Activated T-cell treated with anti-CD3 and anti-CD28 coated beads, Interleukin-2, amount 50 U/mL, for 4 hours (primary cell): ENCODE results near the gene ENTPD8. TPM values are rescaled to one million over a fixed set of nuclear protein-coding genes. Genes with fewer than 3 reads are reported as not detected.

ENCODE experiments used
- ATAC-seq, 2 donors: fragments of 200-7000 bp; cut with Tn5 transposase; one replicate each; pipeline ENCODE4 v1.10.0; 2021
- DNase-seq: peaks from one replicate; pipeline ENCODE4 v3.0.0-alpha.2; 2020
- H3K27me3 Mint-ChIP-seq: one replicate; pipeline ENCODE4 v1.8.0; 2021; ENCODE audit warnings: low read depth, mixed read lengths
- H3K36me3 Mint-ChIP-seq: one replicate; pipeline ENCODE4 v1.8.0; 2022; ENCODE audit warnings: mixed read lengths; ENCODE audit not compliant: insufficient read depth
- H3K4me1 Mint-ChIP-seq: one replicate; pipeline ENCODE4 v1.8.0; 2021; ENCODE audit warnings: low read depth, mixed read lengths
- H3K4me3 Mint-ChIP-seq: one replicate; pipeline ENCODE4 v1.8.0; 2021; ENCODE audit warnings: mild to moderate bottlenecking, moderate library complexity, mixed read lengths
- H3K9me3 Mint-ChIP-seq: one replicate; pipeline ENCODE4 v1.8.0; 2021; ENCODE audit warnings: mixed read lengths
- total RNA-seq, 3 donors: library from RNA; stranded (reverse); gene quantifications; one replicate each; pipeline ENCODE4 v1.2.1, GENCODE V29; 2021

Gene ENTPD8
- total RNA-seq, 3 donors from 2014 or later: not detected

DNA sequence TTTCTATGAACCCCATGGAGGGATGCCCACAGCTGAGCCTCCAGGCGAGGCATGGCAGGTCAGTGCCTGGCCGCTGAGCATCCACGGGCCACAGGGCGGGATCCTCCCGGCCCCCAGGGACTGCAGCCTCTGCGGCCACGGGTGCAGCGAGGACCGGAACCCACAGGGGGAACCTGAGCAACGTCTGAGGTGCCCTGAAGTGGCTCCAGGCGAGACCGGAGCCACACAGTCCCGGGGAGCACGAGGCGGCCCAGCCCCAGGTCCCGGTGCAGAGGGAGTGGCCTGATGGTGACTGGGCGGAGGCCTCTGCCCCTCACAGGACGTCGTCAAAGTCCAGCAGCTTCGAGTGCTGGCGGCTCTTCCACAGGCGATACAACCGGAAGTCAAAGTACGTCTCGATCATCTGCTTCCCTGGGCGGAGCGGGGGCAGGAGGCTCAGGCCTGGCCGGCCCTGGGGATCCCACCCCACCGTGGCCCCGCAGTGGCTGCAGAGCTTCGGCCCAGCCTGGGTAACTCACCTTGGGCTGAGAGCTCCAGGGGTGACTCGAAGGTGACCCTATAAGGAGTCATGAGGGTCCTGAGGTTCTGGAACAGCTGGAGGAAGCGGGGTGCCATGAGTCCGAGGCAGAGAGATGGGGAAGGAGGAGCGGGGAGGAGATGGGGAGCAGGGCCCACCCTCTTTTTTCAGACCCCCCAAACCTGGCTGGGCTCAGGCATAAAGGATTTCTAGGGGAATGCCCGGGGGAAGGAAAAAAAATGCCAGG is 8.1 kb upstream of the ENTPD8 start:
- DNase-seq (no peak), ATAC-seq (no peak)
- H3K27me3 Mint-ChIP-seq: peaks cover 1% of the 10 kb centered on the region
- no peak overlapping the region for H3K4me3 Mint-ChIP-seq
- peaks cover 3% of the 10 kb centered on the region for H3K36me3 Mint-ChIP-seq
- peaks cover 27% of the 10 kb centered on the region for H3K4me1 Mint-ChIP-seq
- H3K9me3 Mint-ChIP-seq: no peaks in the 10 kb centered on the region

- no peak overlapping the region for H3K4me3 Mint-ChIP-seq
These were observed 7.4 kb upstream of the ENTPD8 start for GRCh38 chr9:137448602-137448962.

DNA sequence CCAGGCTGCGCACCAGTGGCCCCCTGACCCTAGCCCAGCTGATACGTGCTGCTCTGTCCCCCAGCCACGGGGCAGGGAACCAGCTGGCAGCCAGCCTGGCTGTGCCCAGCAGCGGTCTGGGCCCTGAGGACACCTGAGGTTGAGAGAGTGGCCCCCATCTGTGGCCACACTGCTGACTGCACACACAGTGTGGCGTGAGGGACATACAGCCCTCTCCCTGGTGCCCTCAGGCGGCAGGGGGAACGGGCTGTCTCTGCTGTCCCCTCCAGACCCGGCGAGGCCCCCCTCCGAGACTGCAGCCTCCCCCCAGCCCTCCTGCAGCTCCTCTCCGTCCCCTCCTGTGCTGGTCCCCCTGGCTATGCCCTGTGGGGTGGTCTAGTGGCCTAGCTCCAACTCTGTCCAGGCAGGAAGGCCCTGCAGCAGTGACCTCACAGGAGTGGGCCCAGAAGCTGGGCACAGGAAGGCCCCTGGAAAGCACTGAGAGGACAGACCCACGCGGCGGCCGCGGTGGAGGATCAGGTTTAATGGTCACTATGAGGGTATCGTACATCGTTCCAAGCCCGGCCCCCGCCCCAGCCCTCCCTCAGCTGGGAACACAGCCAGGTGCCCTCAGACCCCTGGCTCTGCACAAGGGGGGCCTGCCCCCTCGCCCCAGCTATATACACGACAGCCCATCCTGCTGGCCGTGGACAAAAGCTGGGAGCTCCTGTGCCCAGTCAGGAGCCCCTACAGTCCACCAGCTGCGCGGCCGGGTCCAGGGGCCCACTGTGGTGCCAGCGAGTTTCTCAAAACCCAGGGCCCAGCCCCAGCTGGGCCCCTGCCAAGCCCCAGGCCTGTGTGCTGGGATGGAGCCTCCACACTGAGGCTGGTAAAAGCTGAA is 6.8 kb upstream of the ENTPD8 start:
- H3K4me1 Mint-ChIP-seq: peaks cover 21% of the 10 kb centered on the region
- H3K27me3 Mint-ChIP-seq: peaks cover 4% of the 10 kb centered on the region
- H3K9me3 Mint-ChIP-seq: no peaks in the 10 kb centered on the region
- ATAC-seq (no peak), DNase-seq (no peak)
- H3K36me3 Mint-ChIP-seq: peaks cover 3% of the 10 kb centered on the region
- no peak overlapping the region for H3K4me3 Mint-ChIP-seq

More at GRCh38 chr9:137448602-137448962, 7.4 kb upstream of the ENTPD8 start:
- ATAC-seq (no peak), DNase-seq (no peak)
- peaks cover 24% of the 10 kb centered on the region for H3K4me1 Mint-ChIP-seq
- peaks cover 3% of the 10 kb centered on the region for H3K36me3 Mint-ChIP-seq
- H3K9me3 Mint-ChIP-seq: no peaks in the 10 kb centered on the region
- H3K27me3 Mint-ChIP-seq: peaks cover 2% of the 10 kb centered on the region

DNA sequence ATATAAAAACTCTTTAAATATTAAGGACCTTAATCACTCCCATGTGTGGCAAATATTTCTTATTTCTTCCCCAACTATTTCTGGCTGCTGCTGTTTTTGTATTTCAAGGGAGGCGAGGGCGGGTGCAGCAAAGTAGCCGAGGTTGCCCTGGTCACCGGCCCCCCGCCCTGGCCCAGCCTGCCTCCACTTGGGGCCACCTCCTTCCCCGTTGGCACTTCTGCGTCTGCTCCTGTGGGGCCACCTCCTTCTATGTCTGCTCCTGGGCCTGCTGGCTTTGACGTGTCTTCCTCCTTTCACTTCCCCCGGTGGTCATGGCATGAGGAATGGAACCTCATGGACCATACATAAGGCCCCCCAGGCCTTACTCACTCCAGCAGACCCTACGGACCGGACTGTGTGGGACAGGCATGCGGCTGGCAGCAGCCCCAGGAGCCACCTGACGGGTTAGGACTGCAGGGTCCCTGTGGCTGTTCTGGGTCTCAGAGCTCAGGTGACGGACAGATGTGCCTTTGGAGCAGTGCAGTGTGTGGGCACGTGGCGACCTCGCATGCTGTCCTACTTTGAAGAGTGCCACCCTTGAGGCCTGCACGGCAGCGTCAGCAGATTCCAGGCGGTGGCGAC is 5.8 kb upstream of the ENTPD8 start:
- Mint-ChIP-seq H3K9me3 (no peaks in the 10 kb centered on the region), H3K4me3 (no peak overlapping the region), H3K36me3 (peaks cover 3% of the 10 kb centered on the region), H3K27me3 (peaks cover 10% of the 10 kb centered on the region), H3K4me1 (peaks cover 19% of the 10 kb centered on the region)
- DNase-seq (no peak), ATAC-seq (no peak)

GRCh38 chr9:137445930-137446431 is 4.8 kb upstream of the ENTPD8 start:
- no peak overlapping the region for H3K4me3 Mint-ChIP-seq
- H3K27me3 Mint-ChIP-seq: peaks cover 12% of the 10 kb centered on the region
- H3K36me3 Mint-ChIP-seq: peaks cover 3% of the 10 kb centered on the region
- H3K9me3 Mint-ChIP-seq: no peaks in the 10 kb centered on the region
- peaks cover 21% of the 10 kb centered on the region for H3K4me1 Mint-ChIP-seq
- no peak for ATAC-seq
- no peak for DNase-seq

- Mint-ChIP-seq H3K4me1 (peaks cover 21% of the 10 kb centered on the region), H3K36me3 (peaks cover 3% of the 10 kb centered on the region), H3K9me3 (no peaks in the 10 kb centered on the region), H3K27me3 (peaks cover 12% of the 10 kb centered on the region), H3K4me3 (no peak overlapping the region)
- DNase-seq: peak; percentile 88
- ATAC-seq: peak; percentile 86 to 87
These were observed 4.2 kb upstream of the ENTPD8 start for GRCh38 chr9:137445275-137445807.

DNA sequence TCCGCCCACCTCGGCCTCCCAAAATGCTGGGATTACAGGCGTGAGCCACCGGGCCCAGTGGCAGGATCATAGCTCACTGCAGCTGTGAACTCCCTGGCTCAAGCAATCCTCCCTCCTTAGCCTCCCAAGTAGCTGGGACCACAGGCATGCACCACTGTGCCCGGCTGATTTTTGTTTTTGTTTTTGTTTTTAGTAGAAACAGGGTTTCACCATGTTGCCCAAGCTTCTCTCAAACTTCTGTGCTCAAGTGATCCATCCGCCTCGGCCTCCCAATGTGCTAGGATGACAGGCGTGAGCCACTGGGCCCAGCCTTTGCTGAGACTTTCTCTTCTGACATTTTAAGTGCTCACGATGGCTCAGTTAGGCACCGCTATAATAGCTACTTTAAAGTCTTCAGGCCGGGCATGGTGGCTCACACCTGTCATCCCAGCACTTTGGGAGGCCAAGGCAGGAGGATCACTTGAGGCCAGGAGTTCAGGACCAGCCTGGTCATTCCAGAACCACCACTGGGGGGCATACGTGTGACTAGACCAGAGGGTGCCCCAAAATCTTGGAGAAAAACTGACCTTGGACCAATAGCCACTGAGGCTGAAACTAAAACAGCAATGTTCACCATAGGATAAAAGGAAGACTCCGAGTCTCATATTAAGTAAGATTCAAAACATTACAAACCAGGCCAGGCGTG is 3.1 kb upstream of the ENTPD8 start:
- no peak overlapping the region for H3K4me3 Mint-ChIP-seq
- peaks cover 16% of the 10 kb centered on the region for H3K27me3 Mint-ChIP-seq
- peaks cover 15% of the 10 kb centered on the region for H3K4me1 Mint-ChIP-seq
- no peaks in the 10 kb centered on the region for H3K36me3 Mint-ChIP-seq
- DNase-seq (no peak), ATAC-seq (no peak)
- H3K9me3 Mint-ChIP-seq: no peaks in the 10 kb centered on the region

GRCh38 chr9:137441935-137442321 is 771 bp upstream of the ENTPD8 start:
- Mint-ChIP-seq H3K4me3 (peak overlapping the region; percentile 59), H3K4me1 (peaks cover 13% of the 10 kb centered on the region), H3K36me3 (no peaks in the 10 kb centered on the region), H3K9me3 (no peaks in the 10 kb centered on the region), H3K27me3 (peaks cover 16% of the 10 kb centered on the region)
- DNase-seq: no peak
- ATAC-seq: no peak

- DNase-seq: no peak
- peaks cover 15% of the 10 kb centered on the region for H3K27me3 Mint-ChIP-seq
- ATAC-seq: no peak
- H3K4me1 Mint-ChIP-seq: peaks cover 3% of the 10 kb centered on the region
- H3K9me3 Mint-ChIP-seq: no peaks in the 10 kb centered on the region
- H3K4me3 Mint-ChIP-seq: no peak overlapping the region
- H3K36me3 Mint-ChIP-seq: no peaks in the 10 kb centered on the region
These were observed 1.9 kb downstream of the ENTPD8 start for GRCh38 chr9:137439158-137439714.

DNA sequence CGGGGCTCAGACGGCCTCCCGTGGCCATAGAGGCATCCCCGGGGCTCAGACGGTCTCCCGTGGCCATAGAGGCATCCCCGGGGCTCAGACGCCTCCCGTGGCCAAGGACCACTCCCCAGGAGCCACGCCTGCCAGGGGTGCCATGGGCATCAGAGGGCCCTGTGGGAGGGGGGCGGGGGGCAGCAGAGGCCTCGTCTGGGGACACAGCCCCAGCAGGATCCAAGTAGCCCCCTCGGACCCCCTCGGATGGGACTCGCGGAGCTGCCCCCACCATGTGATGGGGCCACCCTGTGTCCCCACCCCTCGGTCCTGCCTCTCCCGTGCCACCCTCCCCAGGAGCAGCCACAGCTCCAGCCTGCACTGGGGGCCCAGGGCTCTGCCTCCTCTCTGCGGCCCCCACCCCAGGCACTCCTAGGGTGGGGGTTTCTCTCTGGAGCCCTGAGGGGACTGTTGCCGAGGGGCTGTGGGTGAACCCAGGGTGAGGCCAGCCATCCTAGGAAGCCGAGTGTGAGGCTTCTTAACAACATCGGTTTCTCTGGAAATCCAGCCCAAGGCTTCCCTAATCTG is 2.5 kb downstream of the ENTPD8 start:
- ATAC-seq: no peak
- no peaks in the 10 kb centered on the region for H3K9me3 Mint-ChIP-seq
- no peak overlapping the region for H3K4me3 Mint-ChIP-seq
- no peak for DNase-seq
- peaks cover 15% of the 10 kb centered on the region for H3K27me3 Mint-ChIP-seq
- H3K4me1 Mint-ChIP-seq: peaks cover 3% of the 10 kb centered on the region
- H3K36me3 Mint-ChIP-seq: no peaks in the 10 kb centered on the region

DNA sequence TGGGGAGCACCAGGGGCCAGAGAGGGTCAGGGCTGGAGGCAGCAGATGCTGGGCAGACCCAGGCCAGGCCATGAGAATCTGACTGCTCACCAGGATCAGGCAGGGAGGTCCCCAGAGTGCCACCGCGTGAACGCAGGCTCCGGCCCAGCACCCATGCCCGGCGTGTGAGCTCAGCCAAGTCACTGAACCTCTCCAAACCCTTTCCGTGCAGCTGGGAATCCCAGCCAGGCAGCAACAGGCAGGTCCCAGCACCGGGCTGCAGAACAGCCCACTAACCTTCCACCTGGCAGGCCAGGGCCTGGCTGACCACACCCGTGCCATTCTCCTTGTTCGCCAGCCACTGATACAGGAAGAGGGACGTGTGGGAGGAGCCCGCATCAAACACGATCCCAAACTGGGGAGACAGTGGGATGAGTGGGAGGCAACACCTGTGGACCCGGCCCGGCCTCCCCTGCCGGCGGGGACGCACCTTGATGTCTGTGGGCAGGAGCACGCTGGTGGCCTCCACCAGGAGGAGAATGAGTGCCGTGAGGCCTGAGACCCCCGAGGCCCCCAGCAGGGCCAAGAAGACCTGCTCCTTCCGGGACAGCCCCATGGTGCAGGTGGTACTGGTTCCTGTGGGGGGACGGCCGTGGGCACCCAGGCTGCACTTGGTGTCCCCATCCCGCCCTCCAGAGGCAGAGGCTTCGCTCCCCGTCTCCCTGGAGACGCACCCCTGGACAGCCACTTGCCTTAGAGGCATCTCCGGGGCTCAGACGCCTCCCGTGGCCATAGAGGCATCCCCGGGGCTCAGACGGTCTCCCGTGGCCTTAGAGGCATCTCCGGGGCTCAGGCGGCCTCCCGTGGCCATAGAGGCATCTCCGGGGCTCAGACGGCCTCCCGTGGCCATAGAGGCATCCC is 3.2 kb downstream of the ENTPD8 start:
- DNase-seq (no peak), ATAC-seq (no peak)
- no peaks in the 10 kb centered on the region for H3K36me3 Mint-ChIP-seq
- H3K4me1 Mint-ChIP-seq: peaks cover 3% of the 10 kb centered on the region
- H3K27me3 Mint-ChIP-seq: peaks cover 12% of the 10 kb centered on the region
- no peak overlapping the region for H3K4me3 Mint-ChIP-seq
- no peaks in the 10 kb centered on the region for H3K9me3 Mint-ChIP-seq

- H3K27me3 Mint-ChIP-seq: peaks cover 6% of the 10 kb centered on the region
- DNase-seq (no peak), ATAC-seq (no peak)
- peaks cover 2% of the 10 kb centered on the region for H3K4me1 Mint-ChIP-seq
- no peaks in the 10 kb centered on the region for H3K9me3 Mint-ChIP-seq
- H3K4me3 Mint-ChIP-seq: no peak overlapping the region
- no peaks in the 10 kb centered on the region for H3K36me3 Mint-ChIP-seq
These were observed 4.2 kb downstream of the ENTPD8 start for GRCh38 chr9:137436761-137437600.
